ENCODE measurements around the gene B4GALNT3.
"Not testable (repeated sequence)": the region's sequence is repeated elsewhere in the genome, so short reads cannot be mapped to it uniquely, and the experiment has no call there.

Gene B4GALNT3

DNA sequence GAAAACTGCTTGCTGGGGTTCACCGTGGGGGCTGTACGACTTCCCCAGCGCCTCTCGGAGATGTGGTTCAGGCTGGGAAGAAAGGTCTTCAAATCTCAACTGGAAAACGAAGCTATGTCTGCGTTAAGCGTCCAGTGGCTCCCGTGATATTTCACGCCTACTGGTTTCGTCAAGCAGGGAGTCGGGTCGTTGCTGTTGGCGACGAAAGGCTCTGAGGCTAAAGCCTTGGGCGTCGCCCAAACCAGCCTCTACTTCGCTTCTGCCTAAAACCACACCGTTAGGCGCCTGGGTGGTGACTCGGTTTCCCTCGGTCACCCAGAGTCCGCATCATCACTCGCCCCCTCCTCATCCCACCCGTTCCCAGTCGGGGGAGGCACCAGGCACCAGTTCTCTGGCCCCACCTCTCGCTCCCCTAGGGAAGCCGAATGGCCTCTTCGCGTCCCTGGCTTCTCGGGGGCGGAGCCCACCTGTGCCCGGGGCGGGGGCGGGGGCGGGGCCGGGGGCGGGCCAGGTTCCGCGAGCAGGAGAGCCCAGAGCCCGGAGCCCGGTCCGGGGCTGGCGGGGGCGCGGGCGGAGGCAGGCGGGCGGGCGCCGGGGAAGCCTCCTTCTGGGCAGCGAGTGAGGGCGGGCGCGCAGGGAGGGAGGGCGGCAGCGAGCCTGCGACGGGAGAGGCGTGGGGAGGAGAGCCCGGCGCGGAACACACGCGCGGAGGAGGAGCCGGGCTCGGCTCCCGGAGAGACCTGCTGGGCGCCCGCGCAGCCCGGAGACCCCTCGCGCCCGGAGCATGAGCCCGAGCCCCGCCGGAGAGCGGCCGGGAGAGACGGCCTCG is at the start of gene B4GALNT3:
Gene B4GALNT3 (plus strand): TSS at position 510 of the 829 bp plus-strand sequence. CDS start 438 bp downstream, outside the sequence.
- no peak for DNase-seq (ENCODE audit: low read depth, low spot score)

DNA sequence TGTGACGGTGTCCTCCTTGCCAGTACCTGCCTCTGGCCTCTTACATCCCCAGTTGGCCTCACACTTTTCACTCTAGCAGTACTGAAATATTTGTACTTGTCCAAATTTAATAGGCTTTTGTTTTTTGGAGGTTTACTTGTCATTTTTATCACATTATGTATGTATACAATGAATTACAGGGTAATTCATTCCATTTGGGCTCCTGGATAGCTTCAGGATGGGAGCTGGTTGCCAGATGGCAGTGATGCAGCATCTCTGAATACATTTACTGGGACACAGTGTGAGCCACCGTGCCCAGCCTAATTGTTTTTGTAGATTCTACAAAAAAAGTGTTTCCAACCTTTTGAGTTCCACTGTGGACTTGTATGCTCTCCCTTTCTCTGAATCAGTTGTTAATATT is 44.9 kb upstream of the B4GALNT3 start:
- DNase-seq (ENCODE audit: low read depth, low spot score), result no peak

DNA sequence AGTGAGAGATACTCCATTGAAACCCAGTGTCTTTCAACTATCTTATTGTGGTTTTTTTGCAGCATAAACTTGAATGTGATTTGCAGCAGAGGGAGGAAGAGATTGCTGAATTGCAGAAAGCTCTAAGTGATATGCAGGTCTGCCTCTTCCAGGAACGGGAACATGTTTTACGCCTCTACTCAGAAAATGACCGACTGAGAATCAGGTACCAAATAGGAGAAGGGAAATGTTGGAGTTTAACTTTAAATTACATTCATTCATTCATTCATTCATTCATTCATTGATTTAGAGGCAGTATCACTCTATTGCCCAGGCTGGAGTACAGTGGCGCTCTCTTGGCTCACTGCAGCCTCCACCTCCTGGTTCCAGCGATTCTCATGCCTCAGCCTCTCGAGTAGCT is 41.3 kb upstream of the B4GALNT3 start:
- no peak for DNase-seq (ENCODE audit: low read depth, low spot score)

DNA sequence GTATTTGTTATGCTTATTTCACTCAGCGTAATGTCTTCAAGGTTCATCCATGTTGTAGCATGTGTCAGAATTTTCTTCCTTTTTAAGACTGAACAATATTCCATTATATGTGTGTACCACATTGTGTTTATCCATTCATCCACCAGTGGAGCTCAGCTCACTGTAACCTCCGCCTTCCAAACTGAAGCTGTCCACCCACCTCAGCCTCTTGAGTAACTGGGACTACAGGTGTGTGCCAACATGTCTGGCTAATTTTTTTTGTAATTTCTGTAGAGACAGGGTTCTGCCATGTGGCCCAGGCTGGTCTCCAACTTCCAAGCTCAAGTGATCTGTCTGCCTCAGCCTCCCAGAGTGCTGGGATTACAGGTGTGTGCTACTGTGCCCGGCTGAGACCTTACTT is 37.2 kb upstream of the B4GALNT3 start:
- no peak for DNase-seq (ENCODE audit: low read depth, low spot score)

DNA sequence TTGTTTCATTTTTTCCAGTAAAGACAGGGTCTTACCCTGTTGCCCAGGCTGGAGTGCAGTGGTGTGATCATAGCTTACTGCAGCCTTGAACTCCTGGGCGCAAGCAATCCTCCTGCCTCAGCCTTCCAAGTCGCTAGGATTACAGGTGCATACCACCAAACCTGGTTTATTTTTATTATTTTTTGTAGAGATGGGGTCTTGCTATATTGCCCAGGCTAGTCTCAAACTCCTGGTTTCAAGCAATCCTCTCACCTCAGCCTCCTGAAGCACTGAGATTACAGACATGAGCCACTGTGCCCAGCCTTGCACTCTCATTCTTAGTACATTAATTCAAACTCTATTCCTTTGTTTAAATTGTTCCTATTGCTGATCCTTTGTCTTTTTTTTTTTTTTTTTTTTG is 24.0 kb upstream of the B4GALNT3 start:
- not testable (repeated sequence) for DNase-seq (ENCODE audit: low read depth, low spot score)

DNA sequence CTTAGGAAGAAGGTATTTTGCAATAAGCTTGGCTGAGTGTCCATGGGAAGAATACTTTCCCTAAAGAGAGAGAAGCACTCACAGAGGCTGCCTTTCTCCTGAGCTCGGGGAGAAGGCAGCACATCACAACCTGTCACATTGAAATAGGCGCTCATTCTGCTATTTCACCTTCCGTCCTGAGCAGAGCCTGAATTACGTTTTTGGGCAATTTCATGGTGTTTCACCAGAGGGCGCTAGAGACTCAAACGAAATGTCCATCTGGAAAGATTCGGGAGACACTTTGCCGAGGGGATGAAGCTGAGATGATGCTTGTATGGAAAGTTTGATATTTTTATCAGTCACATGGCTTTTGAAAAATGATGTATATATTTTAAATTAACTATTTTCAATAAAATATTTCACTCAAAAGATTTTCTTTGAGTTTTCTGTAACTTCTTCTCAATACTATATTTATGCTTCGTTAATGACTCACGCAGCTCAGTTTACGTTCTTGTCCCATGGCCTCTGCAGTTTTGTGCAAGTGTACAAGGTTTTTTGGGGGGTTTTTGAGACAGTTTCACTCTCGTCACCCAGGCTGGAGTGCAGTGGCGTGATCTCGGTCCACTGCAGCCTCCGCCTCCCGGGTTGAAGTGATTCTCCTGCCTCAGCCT is 17.4 kb upstream of the B4GALNT3 start:
- DNase-seq (ENCODE audit: low read depth, low spot score), result peak; percentile 20

DNA sequence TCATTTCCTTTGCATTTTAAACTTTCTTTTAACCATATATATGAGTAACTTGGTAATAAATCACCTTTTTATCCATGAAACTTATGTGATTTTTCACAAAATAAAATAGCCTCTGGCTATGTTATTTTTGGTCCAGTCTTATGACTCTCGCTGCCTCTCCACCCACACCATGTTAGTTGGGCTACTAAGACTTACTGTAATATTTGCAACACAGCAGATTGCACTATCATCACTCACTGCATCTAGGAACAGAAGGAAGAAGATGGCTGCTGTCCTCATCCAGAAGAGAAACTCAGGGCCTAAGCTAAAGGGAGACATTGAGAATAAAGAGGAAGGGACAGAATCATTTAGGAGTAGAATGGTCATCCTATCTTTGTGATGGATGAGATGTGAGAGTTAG is 12.6 kb upstream of the B4GALNT3 start:
- no peak for DNase-seq (ENCODE audit: low read depth, low spot score)

DNA sequence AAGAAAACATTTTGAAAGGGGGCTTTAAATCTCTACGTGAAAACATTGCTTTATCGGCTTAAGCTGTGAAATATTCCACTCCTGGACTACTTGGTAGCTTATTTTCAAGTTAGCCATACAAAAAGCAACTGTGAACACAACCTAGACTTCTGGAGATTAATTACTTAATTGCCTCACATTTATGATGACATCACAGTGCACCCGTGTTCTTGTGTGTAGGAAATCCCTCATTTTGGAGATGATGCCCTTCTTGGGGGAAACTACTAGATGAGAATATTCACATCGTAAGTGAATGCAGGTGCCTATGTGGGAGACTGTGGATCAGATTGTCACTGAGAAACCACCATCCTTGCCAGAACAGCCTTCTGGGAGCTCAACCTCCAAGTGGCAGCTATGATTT is 10.5 kb upstream of the B4GALNT3 start:
- DNase-seq (ENCODE audit: low read depth, low spot score), result no peak

DNA sequence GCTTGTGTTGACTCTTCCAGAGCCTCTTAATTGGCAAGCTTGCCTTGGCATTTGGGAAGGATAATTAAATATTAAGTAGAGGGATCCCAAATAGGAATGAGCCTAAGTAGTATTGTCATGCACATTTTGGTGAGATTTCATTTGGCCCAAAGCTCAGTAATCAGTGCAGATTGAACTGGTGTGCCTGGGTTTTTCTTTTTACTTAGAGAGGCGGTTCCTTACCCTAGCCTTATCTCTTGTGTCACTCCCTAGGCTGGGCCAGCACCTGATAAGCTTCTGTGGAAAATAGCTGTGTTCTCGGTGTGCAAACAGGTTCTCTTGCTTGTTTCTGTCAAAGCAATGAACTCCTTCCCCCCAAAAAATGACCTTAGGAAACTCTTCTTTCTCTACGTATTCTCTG is 9.3 kb upstream of the B4GALNT3 start:
- no peak for DNase-seq (ENCODE audit: low read depth, low spot score)

DNA sequence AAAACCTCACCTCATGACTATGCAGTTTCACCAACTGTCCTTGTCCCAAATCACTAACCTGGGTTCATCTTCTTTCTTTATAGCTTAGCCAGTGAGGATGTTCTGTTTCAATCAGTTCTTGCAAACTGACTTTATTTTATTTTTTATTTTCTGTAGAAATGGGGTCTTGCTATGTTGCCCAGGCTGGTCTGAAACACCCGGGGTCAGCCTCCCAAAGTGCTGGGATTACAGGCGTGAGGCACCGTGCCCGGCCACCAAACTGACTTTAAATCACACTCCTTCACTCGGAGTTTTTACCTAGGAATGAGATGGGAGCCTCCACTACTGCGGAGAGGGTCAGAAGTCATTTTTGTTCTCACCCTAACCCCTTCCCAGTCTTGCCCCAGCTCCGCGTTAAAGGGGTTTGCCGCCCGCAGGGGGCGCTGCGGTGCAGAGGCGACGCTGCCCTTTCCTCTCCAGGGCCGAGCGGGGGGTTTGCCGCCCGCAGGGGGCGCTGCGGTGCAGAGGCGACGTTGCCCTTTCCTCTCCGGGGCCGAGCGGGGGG is 7.0 kb upstream of the B4GALNT3 start:
- no peak for DNase-seq (ENCODE audit: low read depth, low spot score)

DNA sequence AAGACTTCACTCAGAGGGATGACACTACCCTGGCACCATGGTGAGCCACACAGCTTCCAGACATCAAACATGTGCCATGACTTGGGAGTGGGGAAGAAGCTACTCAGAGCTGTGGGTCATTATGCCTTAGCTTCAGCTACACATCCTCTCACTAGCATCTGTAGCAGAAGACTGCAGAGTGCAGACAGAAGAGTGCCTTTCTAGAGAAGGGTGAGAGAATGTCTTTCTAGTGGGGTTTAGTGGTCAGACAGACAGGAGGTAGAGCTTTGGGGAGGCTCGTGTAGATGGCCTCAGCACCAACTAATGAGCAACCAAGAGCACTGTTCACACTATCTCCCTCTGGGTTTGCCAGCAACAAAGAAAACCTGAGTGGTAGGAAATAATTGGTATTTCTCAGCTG is 4.9 kb upstream of the B4GALNT3 start:
- no peak for DNase-seq (ENCODE audit: low read depth, low spot score)

DNA sequence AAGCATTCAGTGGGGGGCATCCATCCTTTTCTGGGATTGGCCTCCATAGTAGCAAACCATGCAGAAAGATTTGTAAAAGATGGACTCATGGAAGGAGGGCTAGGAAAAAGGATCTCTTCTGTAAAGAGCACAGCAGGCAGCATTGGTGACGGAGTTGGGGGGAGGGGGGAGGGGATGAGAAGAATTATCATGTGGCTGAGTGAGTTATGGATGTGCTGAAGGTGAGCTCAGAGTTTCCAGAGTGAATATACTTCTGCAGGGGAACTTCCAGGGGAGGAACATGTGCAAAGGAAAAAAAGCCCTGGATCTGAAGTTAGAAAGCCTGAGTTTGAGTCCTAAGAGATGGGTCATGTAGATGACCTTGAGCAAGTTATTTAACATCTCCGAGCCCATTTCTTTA is 3.9 kb upstream of the B4GALNT3 start:
- DNase-seq (ENCODE audit: low read depth, low spot score), result no peak

DNA sequence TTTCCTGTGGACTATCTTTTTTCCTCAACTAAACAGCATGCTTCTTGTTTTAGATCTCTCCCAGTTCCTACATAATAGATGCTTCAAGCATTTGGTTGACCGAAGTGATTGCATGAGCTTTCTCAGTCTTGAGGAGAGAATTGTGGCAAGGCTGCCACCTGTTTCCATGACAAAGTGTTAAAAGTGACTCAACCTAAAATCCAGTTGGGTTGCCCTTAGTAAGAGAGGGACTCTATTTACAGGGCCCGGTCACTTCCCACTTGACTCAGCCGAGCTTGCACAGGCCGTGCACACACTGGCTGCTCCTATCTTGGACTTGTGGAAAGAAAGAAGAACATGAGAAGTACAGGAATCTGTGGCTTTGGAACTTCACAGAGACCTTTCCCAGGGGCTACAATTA is 2.1 kb upstream of the B4GALNT3 start:
- DNase-seq (ENCODE audit: low read depth, low spot score), result no peak

DNA sequence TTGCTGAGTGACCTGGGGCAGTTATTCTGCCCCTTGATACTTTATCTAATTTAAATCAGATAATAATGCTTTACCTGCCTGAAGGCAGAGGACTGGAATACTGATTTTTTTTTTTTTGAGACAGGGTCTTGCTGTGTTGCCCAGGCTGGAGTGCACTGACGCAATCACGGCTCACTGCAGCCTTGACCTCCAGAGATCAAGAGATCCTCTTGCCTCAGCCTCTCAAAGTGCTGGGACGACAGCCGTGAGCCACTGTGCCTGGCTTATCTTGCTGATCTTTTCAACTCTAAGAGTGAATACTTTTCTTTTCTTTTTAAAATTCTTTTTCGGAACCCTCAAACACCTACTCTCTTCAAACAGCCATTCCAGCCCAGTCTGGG is 699 bp upstream of the B4GALNT3 start:
- DNase-seq (ENCODE audit: low read depth, low spot score), result no peak

DNA sequence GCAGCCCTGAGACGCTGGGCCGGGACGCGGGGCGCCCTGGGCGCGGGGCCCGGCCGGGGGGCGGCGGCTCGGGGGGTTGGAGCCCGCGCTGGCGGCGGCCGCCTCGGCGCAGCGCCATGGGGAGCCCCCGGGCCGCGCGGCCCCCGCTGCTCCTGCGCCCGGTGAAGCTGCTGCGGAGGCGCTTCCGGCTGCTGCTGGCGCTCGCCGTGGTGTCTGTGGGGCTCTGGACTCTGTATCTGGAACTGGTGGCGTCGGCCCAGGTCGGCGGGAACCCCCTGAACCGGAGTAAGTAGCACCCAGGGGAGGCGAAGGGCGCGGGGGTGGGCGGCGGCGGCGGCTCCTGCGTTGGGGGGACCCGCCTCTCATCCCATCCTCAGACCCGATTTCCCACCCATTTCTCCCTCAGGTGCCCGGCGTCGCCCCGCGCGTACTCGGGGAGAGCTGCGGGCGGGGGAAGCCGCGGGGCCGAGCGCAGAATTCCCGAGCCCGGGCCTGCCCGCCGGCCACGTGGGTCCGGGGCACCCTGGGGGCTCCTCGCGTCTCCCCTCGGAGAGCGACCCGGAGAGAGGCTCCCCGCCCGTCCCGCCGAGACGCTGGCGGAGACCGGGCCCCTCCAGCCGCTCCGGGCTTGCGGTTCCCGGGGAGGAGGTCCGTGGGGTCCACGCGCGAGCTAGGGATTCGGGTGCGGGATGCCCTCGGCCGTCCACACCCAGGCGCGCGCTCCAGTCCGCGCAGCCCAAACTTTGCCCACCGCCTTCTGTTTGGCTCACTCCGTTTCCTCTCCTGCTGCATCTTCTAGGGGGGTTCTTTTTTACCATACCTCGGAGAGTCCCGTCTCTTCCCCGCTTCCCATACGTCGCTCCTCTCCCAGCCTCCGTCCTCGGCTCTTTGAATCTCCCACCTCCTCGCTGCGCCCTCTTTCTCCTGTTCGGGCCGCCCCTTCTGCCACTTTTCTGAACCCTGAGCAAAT is 807 bp downstream of the B4GALNT3 start:
- DNase-seq (ENCODE audit: low read depth, low spot score), result no peak

DNA sequence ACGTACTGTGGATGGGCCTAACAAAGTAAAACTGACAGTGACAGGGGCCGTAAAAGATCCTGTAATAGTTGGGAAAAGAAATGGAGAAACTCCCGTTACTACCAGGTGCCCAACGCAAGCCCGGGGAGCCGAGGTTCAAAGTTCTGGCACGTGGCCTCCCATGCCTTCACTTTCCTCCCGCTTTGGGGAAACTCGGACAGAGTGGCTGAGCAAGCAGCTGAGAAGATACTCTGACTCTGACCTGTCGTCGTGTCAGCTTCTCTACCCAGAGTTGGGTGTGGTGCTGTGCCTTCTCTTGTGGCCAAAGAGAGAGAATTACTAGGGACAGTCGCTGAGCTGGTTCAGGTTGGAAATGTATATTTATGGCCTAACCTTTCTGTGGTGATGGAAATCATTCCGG is 1.7 kb downstream of the B4GALNT3 start:
- no peak for DNase-seq (ENCODE audit: low read depth, low spot score)

DNA sequence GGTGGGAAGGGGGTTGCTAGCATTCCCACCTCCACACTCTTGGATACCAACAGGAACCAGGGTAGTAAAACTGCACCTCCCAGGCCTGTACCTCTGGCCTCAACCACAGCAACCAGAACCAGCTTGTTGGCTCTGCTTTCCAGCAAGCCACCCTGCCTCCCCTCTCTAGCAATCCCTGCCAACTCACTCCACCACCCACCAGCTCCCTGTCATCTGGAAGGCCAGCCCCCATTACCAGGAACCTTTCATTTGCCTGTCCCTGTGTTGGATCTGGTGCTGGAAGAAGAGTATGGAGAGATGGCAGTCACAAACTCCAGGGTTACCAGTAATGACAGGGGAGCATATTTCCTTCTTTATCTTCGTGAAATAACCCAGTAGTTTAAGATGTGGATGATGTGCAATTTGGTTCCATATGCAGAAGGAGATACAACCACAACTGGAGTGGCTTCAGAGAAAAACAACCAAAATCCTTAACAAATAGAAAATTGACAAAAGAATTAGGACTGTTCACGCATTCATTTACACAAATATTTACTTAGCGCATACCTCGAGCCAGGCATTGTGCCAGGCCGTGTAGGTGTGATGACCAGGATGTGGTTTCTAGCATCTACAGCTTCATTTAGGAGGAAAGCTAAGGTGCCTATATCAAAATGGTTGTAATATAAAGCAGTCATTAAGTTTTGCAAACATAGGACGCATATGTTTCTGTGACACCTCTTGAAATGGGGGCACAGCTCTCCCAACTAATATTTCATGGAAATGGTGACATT is 3.4 kb downstream of the B4GALNT3 start:
- no peak for DNase-seq (ENCODE audit: low read depth, low spot score)

DNA sequence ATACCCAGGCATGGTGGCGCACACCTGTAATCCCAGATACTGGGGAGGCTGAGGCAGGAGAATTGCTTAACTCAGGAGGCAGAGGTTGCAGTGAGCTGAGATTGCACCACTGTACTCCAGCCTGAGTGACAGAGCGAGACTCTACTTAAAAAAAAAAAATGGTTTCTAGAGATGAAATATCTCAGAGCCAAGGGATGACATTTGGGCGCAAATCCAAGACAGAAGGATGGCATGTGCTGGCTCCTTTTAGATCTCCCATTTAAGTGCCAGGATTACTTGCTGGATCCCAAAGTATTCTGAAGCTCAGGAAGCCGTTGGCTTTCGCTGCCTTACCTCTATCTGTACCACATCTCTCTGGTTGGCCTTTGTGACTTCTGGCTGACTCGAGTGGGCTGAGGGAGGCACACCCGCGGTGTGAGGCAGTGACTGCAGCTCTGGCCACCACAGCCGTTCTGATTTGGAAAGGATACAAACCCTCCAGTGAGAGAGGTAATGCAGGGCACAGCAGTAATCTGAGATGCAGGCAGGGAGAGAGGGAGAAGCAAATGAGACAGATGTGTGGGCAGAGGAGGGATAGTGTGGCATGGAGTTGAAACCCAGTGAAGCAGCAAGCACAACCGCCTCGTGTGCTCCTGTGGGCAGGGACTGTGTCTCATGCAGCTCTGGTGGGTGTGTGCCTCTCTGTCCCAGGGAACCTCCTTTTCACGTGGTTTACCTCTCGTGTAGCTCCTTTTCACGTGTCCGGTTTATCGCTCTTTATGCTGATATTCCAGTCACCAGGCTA is 4.9 kb downstream of the B4GALNT3 start:
- DNase-seq (ENCODE audit: low read depth, low spot score), result no peak

DNA sequence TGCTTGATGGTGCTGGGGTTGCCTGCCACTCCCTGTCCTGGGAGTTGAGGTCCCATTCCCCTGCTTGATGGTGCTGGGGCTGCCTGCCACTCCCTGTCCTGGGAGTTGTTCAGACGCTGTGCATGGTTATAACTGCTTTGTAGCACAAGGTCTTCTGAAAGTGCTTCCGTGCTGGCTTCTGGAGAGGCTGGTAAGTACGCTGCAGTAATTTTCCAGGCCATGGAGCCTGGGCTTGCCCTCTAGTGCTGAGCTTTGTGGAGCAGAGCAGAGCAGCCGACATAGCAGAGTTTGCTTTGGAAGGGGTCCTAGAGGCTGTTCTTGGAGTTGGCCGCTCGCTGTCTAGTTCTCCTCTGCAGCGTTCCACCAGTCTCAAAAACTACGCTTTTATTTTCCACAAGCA is 6.3 kb downstream of the B4GALNT3 start:
- no peak for DNase-seq (ENCODE audit: low read depth, low spot score)

DNA sequence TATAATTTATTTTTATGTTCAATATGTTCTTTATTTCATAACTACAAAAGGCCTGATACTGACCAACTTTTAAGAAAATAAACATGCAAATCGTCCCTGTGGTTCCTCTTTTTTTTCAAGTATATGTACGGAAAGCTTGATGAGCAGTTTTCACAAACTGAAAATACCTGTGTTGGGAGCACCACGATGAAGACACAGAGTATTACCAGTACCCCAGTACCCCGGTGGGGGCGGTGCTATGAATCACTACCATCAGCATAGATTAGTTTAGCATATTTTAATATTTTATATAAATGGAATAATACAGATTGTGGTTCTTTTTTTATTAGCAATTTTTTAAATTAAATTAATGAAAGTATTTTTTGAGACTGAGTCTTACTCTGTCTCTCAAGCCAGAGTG is 7.0 kb downstream of the B4GALNT3 start:
- DNase-seq (ENCODE audit: low read depth, low spot score), result no peak

Measured in smooth muscle cell of the brain vasculature (primary cell).